HL-60 (cell line): ENCODE results near the gene TRIM54.

Experiments
- DNase-seq, 2 experiments: peaks; one replicate each; pipeline ENCODE4 v3.0.0-alpha.2; 2010 to 2020; ENCODE audit warnings: low read depth in 1 of 2, low spot score in 1 of 2
- H3K27ac ChIP-seq: fragments of 250-450 bp; sonication (Bioruptor Pico); replicated peaks from 2 replicates; pipeline ENCODE4 v1.5.1; 2020; ENCODE audit warnings: mild to moderate bottlenecking, moderate library complexity
- H3K27me3 ChIP-seq: fragments of 250-450 bp; sonication (Bioruptor Pico); 2 replicates; pipeline ENCODE4 v1.5.1; 2021; ENCODE audit warnings: mild to moderate bottlenecking, moderate library complexity; ENCODE audit not compliant: insufficient read depth, poor library complexity, severe bottlenecking
- H3K4me3 ChIP-seq: replicated peaks from 2 replicates; pipeline ENCODE4 v1.5.1; 2011; ENCODE audit warnings: mild to moderate bottlenecking, control low read depth, low read length; ENCODE audit not compliant: insufficient read depth
- GABPA ChIP-seq: IDR thresholded peaks from 2 replicates; pipeline ENCODE4 v1.6.1; 2012; ENCODE audit warnings: low read depth
- POLR2AphosphoS5 ChIP-seq: IDR thresholded peaks from 2 replicates; pipeline ENCODE4 v1.6.1; 2012; ENCODE audit warnings: low read depth
- SPI1 ChIP-seq: IDR thresholded peaks from 2 replicates; pipeline ENCODE4 v1.6.1; 2012; ENCODE audit warnings: low read depth, mild to moderate bottlenecking, borderline replicate concordance
- TF ChIP-seq, protein P1 (sequence below): IDR thresholded peaks from one replicate; pipeline ENCODE4 v1.5.1; 2011; ENCODE audit warnings: low read length, control low read depth, inconsistent platforms; ENCODE audit not compliant: insufficient read depth
- TF ChIP-seq, protein P2 (sequence below): IDR thresholded peaks from 2 replicates; pipeline ENCODE4 v1.6.1; 2012; ENCODE audit warnings: low read depth; ENCODE audit not compliant: insufficient replicate concordance

Gene TRIM54

GRCh38 chr2:27275211-27276150 lies 6.7 kb upstream of the TRIM54 start, which contains the start of gene DNAJC5G:
TSS of gene DNAJC5G (plus strand) at chr2:27275433. CDS start at chr2:27276729, 1,296 bp downstream.
- TF ChIP-seq GABPA, result no peak
- TF ChIP-seq, protein P1, sequence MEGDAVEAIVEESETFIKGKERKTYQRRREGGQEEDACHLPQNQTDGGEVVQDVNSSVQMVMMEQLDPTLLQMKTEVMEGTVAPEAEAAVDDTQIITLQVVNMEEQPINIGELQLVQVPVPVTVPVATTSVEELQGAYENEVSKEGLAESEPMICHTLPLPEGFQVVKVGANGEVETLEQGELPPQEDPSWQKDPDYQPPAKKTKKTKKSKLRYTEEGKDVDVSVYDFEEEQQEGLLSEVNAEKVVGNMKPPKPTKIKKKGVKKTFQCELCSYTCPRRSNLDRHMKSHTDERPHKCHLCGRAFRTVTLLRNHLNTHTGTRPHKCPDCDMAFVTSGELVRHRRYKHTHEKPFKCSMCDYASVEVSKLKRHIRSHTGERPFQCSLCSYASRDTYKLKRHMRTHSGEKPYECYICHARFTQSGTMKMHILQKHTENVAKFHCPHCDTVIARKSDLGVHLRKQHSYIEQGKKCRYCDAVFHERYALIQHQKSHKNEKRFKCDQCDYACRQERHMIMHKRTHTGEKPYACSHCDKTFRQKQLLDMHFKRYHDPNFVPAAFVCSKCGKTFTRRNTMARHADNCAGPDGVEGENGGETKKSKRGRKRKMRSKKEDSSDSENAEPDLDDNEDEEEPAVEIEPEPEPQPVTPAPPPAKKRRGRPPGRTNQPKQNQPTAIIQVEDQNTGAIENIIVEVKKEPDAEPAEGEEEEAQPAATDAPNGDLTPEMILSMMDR, result no peak
- TF ChIP-seq SPI1, result no peak
- TF ChIP-seq POLR2AphosphoS5, result no peak
- no peak within 1 kb of the TSS for H3K27ac ChIP-seq
- no peaks in the 10 kb centered on the region for H3K27me3 ChIP-seq

DNA sequence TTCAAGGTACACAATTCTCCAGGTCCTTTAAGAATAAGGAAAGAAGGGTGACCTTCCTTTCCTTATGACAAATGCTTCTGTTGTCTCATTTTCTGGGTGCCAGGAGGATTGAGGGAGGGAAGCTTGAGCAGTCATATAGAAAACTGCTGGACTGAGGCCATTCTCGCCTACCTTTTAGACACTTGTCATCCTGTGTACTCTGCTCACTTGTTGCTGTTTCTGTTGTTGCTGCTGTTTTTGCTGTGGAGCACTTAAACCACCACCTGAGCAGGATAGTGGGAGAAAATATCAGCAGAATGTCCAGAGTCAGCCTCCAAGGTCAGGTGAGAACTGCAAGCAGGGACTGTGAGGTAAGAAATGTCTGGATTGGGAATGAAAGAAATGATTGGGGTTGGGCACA lies 4.2 kb upstream of the TRIM54 start:
- Histone ChIP-seq H3K4me3 (no peak overlapping the region), H3K27ac (no peak overlapping the region), H3K27me3 (no peaks in the 10 kb centered on the region)
- DNase-seq, result no peak
- TF ChIP-seq GABPA (no peak), POLR2AphosphoS5 (no peak), SPI1 (no peak)
- TF ChIP-seq, protein P2, sequence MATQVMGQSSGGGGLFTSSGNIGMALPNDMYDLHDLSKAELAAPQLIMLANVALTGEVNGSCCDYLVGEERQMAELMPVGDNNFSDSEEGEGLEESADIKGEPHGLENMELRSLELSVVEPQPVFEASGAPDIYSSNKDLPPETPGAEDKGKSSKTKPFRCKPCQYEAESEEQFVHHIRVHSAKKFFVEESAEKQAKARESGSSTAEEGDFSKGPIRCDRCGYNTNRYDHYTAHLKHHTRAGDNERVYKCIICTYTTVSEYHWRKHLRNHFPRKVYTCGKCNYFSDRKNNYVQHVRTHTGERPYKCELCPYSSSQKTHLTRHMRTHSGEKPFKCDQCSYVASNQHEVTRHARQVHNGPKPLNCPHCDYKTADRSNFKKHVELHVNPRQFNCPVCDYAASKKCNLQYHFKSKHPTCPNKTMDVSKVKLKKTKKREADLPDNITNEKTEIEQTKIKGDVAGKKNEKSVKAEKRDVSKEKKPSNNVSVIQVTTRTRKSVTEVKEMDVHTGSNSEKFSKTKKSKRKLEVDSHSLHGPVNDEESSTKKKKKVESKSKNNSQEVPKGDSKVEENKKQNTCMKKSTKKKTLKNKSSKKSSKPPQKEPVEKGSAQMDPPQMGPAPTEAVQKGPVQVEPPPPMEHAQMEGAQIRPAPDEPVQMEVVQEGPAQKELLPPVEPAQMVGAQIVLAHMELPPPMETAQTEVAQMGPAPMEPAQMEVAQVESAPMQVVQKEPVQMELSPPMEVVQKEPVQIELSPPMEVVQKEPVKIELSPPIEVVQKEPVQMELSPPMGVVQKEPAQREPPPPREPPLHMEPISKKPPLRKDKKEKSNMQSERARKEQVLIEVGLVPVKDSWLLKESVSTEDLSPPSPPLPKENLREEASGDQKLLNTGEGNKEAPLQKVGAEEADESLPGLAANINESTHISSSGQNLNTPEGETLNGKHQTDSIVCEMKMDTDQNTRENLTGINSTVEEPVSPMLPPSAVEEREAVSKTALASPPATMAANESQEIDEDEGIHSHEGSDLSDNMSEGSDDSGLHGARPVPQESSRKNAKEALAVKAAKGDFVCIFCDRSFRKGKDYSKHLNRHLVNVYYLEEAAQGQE, result no peak
- TF ChIP-seq, protein P1, result no peak

More at GRCh38 chr2:27275211-27276150, 6.7 kb upstream of the TRIM54 start, which contains the start of gene DNAJC5G:
- no peak within 1 kb of the TSS for H3K4me3 ChIP-seq
- DNase-seq, result no peak

- no peak for DNase-seq
- TF ChIP-seq, protein P1, result no peak
- no peak for TF ChIP-seq POLR2AphosphoS5
- no peak for TF ChIP-seq SPI1
- TF ChIP-seq, protein P2, result no peak
- no peak for TF ChIP-seq GABPA
- Histone ChIP-seq H3K4me3 (no peak overlapping the region), H3K27me3 (no peaks in the 10 kb centered on the region), H3K27ac (no peak overlapping the region)
Observed at GRCh38 chr2:27280826-27281225, 1.4 kb upstream of the TRIM54 start.
